GM20000 (cell line): ENCODE results near the gene FAM227B.
"Not testable (repeated sequence)": the region's sequence is repeated elsewhere in the genome, so short reads cannot be mapped to it uniquely, and the experiment has no call there.

Experiments used
- DNase-seq: peaks from one replicate; pipeline ENCODE4 v3.0.0; 2012; ENCODE audit warnings: low spot score
- TF ChIP-seq, protein P1 (sequence below): IDR thresholded peaks from 2 replicates; pipeline ENCODE4 v1.5.1; 2012; ENCODE audit warnings: mild to moderate bottlenecking, control low read depth; ENCODE audit errors: extremely low read depth, missing control alignments

The FAM227B gene

GRCh38 chr15:49421991-49422390 is 198.6 kb downstream of the FAM227B start:
- TF ChIP-seq, protein P1, sequence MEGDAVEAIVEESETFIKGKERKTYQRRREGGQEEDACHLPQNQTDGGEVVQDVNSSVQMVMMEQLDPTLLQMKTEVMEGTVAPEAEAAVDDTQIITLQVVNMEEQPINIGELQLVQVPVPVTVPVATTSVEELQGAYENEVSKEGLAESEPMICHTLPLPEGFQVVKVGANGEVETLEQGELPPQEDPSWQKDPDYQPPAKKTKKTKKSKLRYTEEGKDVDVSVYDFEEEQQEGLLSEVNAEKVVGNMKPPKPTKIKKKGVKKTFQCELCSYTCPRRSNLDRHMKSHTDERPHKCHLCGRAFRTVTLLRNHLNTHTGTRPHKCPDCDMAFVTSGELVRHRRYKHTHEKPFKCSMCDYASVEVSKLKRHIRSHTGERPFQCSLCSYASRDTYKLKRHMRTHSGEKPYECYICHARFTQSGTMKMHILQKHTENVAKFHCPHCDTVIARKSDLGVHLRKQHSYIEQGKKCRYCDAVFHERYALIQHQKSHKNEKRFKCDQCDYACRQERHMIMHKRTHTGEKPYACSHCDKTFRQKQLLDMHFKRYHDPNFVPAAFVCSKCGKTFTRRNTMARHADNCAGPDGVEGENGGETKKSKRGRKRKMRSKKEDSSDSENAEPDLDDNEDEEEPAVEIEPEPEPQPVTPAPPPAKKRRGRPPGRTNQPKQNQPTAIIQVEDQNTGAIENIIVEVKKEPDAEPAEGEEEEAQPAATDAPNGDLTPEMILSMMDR, result peak; percentile 35

GRCh38 chr15:49418811-49419210 is 201.8 kb downstream of the FAM227B start:
- DNase-seq, result no peak

More at GRCh38 chr15:49421991-49422390, 198.6 kb downstream of the FAM227B start:
- peak; percentile 20 for DNase-seq

DNA sequence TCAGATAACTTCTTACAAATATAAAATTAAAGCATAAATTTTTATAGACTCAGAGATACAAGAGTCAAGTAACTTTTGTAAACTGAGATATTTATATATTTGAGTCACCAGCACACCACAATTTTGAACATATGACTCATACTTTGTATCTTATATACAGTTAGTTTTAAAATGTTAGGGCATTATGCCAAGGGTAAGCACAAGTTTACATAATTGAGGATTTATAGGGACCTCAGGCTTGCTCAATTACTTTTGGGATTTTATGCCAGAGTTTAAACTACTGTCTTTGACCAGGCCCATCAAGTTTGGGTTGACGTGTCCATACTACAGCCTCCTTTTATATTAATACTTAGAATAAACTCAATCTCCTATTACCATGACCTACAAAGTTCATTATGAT is 205.0 kb downstream of the FAM227B start:
- TF ChIP-seq, protein P1, result no peak
- DNase-seq, result no peak

More at GRCh38 chr15:49418811-49419210, 201.8 kb downstream of the FAM227B start:
- TF ChIP-seq, protein P1, result no peak

GRCh38 chr15:49415149-49415548 is 205.5 kb downstream of the FAM227B start:
- TF ChIP-seq, protein P1, result no peak
- DNase-seq, result no peak

DNA sequence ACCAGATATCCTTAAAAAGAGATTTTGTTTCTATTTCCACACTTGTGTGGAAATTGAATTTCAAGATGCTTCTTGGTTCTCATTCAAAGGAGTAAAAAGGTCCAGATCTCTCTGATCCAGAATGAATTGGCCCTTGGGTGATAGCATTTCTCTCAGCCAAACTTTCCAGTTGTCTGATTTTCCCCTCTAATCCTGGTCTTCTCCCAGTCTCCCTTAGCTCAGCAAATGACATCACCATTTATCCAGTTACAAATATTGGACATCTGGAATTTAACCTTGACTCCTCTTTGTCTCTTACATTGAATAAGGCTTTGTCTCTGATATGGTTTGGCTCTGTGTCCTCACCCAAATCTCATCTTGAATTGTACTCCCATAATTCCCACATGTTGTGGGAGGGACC is 207.8 kb downstream of the FAM227B start:
- no peak for DNase-seq
- TF ChIP-seq, protein P1, result no peak

DNA sequence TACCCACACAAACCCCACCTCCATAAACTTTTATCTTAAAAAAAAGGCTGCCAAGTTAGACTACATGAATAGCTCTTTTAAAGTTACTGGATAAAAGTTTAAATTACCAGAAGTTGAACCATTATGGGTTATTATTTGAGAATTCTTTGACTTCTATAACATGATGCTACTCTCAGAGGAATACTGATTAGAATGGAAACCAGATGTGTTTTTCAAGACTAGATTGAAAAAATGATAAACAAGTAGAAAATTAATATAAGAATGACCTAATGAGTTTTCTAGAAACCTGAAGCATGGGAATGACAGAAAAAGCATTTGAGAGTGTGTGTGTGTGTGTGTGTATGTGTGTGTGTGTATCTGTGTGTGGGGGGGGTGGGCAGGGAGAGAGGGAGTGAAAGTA is 210.0 kb downstream of the FAM227B start:
- DNase-seq, result no peak
- TF ChIP-seq, protein P1, result no peak

DNA sequence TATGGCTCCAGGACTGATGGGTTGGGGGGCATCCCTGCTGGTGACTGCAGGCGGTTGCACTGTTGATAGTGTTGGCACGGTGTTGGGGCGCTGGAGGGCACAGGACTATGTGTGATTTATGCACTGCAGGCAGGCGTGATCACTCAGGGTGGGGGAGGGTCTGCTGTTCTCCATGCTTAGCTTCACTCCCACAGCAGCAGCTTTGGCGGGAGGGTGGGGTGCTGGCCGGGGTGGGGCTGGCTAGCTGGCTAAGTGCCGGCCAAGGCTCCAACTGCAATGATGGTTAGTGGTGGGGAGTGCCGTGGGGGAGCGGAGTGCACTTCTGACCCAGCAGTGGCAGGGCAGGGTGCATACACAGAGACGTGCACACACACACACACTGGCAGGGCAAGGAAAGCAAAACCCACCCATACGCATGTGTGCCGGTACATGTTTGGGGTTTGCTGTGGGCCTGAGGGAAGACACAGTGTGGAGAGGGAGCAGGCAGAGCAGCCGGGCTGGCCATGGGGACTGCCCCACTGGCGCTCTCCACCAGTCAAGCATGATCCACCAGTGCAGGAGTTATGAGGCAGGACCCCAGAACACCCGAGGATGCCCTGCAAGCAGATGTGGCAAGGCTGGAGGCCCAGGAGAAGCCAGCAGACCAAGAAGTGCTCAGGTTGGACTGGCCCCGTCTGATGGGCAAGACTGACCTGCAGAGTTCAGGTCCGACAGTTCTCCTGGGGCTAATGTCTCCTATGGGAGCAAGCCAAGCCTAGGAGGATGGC is 214.1 kb downstream of the FAM227B start:
- no peak for DNase-seq
- TF ChIP-seq, protein P1, result no peak

DNA sequence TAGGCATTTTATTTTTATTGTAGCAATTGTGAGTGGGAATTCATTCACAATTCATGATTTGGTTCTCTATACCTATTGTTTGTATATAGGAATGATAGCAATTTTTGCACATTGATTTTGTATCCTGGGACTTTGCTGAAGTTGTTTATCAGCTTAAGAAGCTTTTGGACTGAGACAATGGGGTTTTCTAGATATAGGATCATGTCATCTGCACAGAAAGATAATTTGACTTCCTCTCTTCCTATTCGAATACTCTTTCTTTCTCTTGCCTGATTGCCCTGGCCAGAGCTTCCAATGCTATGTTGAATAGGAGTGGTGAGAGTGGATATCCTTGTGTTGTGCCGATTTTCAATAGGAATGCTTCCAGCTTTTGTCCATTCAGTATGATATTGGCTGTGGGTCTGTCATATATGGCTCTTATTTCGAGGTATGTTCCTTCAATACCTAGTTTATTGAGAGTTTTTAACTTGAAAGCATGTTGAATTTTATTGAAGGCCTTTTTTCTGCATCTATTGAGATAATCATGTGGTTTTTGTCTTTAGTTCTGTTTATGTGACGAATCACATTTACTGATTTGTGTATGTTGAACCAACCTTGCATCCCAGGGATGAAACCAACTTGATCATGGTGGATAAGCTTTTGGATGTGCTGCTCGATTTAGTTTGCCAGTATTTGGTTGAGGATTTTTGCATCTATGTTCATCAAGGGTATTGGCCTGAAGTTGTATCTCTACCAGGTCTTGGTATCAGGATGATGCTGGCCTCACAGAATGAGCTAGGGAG is 217.9 kb downstream of the FAM227B start:
- DNase-seq, result not testable (repeated sequence)
